ENCODE measurements around the gene PLIN1.

GRCh38 chr15:89662893-89663626 lies 16.1 kb downstream of the PLIN1 start:
- TF ChIP-seq GATA2 (IDR thresholded peaks at IDR 0.05; ENCODE audit: low read depth, low read length) (no peak), GATA3 (IDR thresholded peaks at IDR 0.05; ENCODE audit: low read depth, low read length) (no peak)

Data from SH-SY5Y (cell line).